Thyroid gland (tissue), 4 donors: Measurements from ENCODE around the gene TMEM120B.

Experiments used
- POLR2A ChIP-seq, 2 donors: fragments of 450-650 bp; IDR thresholded peaks; one replicate each; pipeline ENCODE4 v1.6.1; 2017; ENCODE audit warnings: antibody characterized with exemption in 2 of 2, mild to moderate bottlenecking in 2 of 2, moderate library complexity in 1 of 2
- TF ChIP-seq, protein P1 (sequence below), 6 experiments: fragments of 200-600 bp in 3 of 6; fragments of 450-650 bp in 3 of 6; sonication (generic) in 3 of 6; IDR thresholded peaks; one replicate each; pipeline ENCODE4 v1.5.1; 2016 to 2019; ENCODE audit warnings: antibody characterized with exemption in 6 of 6, mild to moderate bottlenecking in 2 of 6, inconsistent platforms in 1 of 6, moderate library complexity in 1 of 6

GRCh38 chr12:121799156-121799841 lies 86.7 kb downstream of the TMEM120B start:
- TF ChIP-seq, protein P1, sequence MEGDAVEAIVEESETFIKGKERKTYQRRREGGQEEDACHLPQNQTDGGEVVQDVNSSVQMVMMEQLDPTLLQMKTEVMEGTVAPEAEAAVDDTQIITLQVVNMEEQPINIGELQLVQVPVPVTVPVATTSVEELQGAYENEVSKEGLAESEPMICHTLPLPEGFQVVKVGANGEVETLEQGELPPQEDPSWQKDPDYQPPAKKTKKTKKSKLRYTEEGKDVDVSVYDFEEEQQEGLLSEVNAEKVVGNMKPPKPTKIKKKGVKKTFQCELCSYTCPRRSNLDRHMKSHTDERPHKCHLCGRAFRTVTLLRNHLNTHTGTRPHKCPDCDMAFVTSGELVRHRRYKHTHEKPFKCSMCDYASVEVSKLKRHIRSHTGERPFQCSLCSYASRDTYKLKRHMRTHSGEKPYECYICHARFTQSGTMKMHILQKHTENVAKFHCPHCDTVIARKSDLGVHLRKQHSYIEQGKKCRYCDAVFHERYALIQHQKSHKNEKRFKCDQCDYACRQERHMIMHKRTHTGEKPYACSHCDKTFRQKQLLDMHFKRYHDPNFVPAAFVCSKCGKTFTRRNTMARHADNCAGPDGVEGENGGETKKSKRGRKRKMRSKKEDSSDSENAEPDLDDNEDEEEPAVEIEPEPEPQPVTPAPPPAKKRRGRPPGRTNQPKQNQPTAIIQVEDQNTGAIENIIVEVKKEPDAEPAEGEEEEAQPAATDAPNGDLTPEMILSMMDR (IDR thresholded peaks at IDR 0.05), result peak in 1 of 6 experiments; percentile 22
- TF ChIP-seq POLR2A (IDR thresholded peaks at IDR 0.05), result peak in 1 of 2 donors; percentile 0
